Measurements from ENCODE around the gene TENT4B. TPM values are rescaled to one million over a fixed set of nuclear protein-coding genes. Genes with fewer than 3 reads are reported as not detected.
A peak's percentile ranks its signal among the peaks of the same experiment; 100 is the strongest.

The TENT4B gene
- total RNA-seq, 1 experiment from 2014 or later = 13.0 TPM

DNA sequence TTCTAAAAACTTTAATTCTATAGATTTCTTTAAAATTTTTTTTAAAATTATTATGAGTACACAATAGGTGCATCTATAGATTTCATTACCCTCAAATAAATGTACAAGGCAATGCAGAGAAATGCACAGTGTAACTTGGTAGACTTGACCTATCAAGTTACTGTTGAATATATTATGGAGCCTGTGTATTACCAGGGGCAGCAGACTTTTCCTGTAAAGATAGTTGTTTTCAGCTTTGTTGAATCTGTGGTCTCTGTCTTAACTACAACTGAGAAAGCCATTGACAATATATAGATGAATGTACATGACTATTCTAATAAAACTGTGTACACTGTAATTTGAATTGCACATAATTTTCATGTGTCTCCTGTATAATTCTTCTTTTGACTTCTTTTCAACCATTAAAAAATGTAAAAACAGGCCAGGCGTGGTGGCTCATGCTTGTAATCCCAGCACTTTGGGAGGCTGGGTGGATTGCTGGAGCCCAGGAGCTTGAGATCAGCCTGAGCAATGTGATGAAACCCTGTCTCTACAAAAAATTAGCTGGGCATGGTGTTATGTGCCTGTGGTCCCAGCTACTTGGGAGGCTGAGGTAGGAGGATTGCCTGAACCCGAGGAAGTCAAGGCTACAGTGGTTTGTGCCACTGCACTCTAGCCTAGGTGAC lies 39.4 kb downstream of the TENT4B start:
- Histone ChIP-seq H4K8ac (replicated peaks; ENCODE audit: insufficient read length, low read depth, low read length) (no peak overlapping the region), H3K4me1 (ENCODE audit: insufficient read depth, low read length) (no peaks in the 10 kb centered on the region), H3K27ac (ENCODE audit: insufficient read length, low read depth, low read length) (no peak overlapping the region), H3K9me3 (ENCODE audit: control insufficient read depth, low read depth, low read length) (no peaks in the 10 kb centered on the region), H3K56ac (ENCODE audit: insufficient read length, low read depth, low read length) (no peak overlapping the region), H2BK20ac (ENCODE audit: low read depth, low read length, poor library complexity, severe bottlenecking) (no peak overlapping the region), H2BK5ac (ENCODE audit: insufficient read length, low read length) (no peak overlapping the region), H3K14ac (ENCODE audit: insufficient read depth, low read length) (no peak overlapping the region), H3K79me2 (ENCODE audit: insufficient read depth, low read length) (peaks cover 5% of the 10 kb centered on the region; the same call in 1 of the 2 replicates), H2BK12ac (ENCODE audit: insufficient read length, low read depth, low read length) (no peak overlapping the region), H3K27me3 (ENCODE audit: insufficient read depth, low read length) (no peaks in the 10 kb centered on the region), H3K23ac (ENCODE audit: insufficient read length, low read depth, low read length) (no peak overlapping the region), H3K23me2 (ENCODE audit: insufficient read length, low read depth, low read length, poor library complexity, severe bottlenecking) (no peaks in the 10 kb centered on the region), H2AFZ (ENCODE audit: low read length) (no peak overlapping the region), H2BK120ac (ENCODE audit: low read depth, low read length, poor library complexity, severe bottlenecking) (no peak overlapping the region), H3K4ac (ENCODE audit: low read depth, low read length) (no peak overlapping the region), H2AK5ac (ENCODE audit: insufficient read length, low read length) (no peak overlapping the region), H3K79me1 (ENCODE audit: insufficient read depth, low read depth, low read length, poor library complexity, severe bottlenecking) (peaks cover 17% of the 10 kb centered on the region), H4K5ac (ENCODE audit: insufficient read length, low read depth, low read length) (no peak overlapping the region), H4K91ac (ENCODE audit: insufficient read length, low read depth, low read length) (no peak overlapping the region), H3T11ph (ENCODE audit: low read length) (no peak overlapping the region), H4K20me1 (ENCODE audit: control insufficient read depth, insufficient read depth, insufficient read length) (no peaks in the 10 kb centered on the region), H3K4me2 (ENCODE audit: insufficient read depth, insufficient read length, low read length) (no peak overlapping the region), H3K9ac (ENCODE audit: extremely low read depth, insufficient read length, low read length) (no peak overlapping the region), H2BK15ac (ENCODE audit: low read depth, low read length) (no peak overlapping the region), H3K18ac (ENCODE audit: insufficient read length, low read depth, low read length) (no peak overlapping the region)
- Mint-ChIP-seq H3K36me3 (ENCODE audit: insufficient read depth in 1 of 3, low read depth in 3 of 3) (peaks cover 0 to 3% (median 2%) of the 10 kb centered on the region in 3 experiments; a peak in 5 of 7 replicates), H3K4me1 (peaks cover 0 to 9% of the 10 kb centered on the region in 2 experiments; a peak in 2 of 4 replicates), H3K27ac (peak overlapping the region in 1 of 3 experiments; percentile 25; a peak in 2 of 7 replicates), H3K4me3 (no peak overlapping the region), H3K27me3 (ENCODE audit: low read depth) (no peaks in the 10 kb centered on the region), H3K9me3 (no peaks in the 10 kb centered on the region)
- TF ChIP-seq, protein P1, sequence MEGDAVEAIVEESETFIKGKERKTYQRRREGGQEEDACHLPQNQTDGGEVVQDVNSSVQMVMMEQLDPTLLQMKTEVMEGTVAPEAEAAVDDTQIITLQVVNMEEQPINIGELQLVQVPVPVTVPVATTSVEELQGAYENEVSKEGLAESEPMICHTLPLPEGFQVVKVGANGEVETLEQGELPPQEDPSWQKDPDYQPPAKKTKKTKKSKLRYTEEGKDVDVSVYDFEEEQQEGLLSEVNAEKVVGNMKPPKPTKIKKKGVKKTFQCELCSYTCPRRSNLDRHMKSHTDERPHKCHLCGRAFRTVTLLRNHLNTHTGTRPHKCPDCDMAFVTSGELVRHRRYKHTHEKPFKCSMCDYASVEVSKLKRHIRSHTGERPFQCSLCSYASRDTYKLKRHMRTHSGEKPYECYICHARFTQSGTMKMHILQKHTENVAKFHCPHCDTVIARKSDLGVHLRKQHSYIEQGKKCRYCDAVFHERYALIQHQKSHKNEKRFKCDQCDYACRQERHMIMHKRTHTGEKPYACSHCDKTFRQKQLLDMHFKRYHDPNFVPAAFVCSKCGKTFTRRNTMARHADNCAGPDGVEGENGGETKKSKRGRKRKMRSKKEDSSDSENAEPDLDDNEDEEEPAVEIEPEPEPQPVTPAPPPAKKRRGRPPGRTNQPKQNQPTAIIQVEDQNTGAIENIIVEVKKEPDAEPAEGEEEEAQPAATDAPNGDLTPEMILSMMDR (conservative IDR thresholded peaks at IDR 0.05) = no peak
- no CpG with 5 or more reads among the region's 2 CpGs for WGBS (ENCODE audit: extremely low coverage, insufficient read length, low lambda C conversion rate)
- DNase-seq = no peak
